ENCODE measurements around the gene ERMN.
"Not testable (repeated sequence)": the region's sequence is repeated elsewhere in the genome, so short reads cannot be mapped to it uniquely, and the experiment has no call there.

ERMN gene

GRCh38 chr2:157325786-157326185 is at the start of gene ERMN:
Gene ERMN, minus strand, starts transcription at chr2:157325824. Its CDS starts 182 bp downstream, at chr2:157325642.
- peak within 1 kb of the TSS; percentile 33 for H3K4me3 ChIP-seq
- no peaks in the 10 kb centered on the region for H3K36me3 ChIP-seq (replicated peaks)
- H3K27me3 ChIP-seq (ENCODE audit: low read depth), result no peaks in the 10 kb centered on the region
- DNase-seq (ENCODE audit: low spot score in 2 of 2), result peak; percentile 79 to 99
- H3K9me3 ChIP-seq, result no peaks in the 10 kb centered on the region
- peaks cover 52% of the 10 kb centered on the region for H3K4me1 ChIP-seq
- in situ Hi-C loops (cut with MboI; ENCODE audit: low sequenced_read_pairs), result no loop called here

GRCh38 chr2:157375384-157375783 is 49.8 kb upstream of the ERMN start:
- DNase-seq (ENCODE audit: low spot score in 2 of 2), result no peak
- H3K27me3 ChIP-seq (ENCODE audit: low read depth), result no peaks in the 10 kb centered on the region
- in situ Hi-C loops (cut with MboI; ENCODE audit: low sequenced_read_pairs), result no loop called here
- H3K9me3 ChIP-seq, result peaks cover 5% of the 10 kb centered on the region; the same call in 1 of the 2 replicates
- no peaks in the 10 kb centered on the region for H3K4me1 ChIP-seq
- H3K36me3 ChIP-seq (replicated peaks), result no peaks in the 10 kb centered on the region
- H3K4me3 ChIP-seq, result no peak overlapping the region

GRCh38 chr2:157368508-157368907 is 42.9 kb upstream of the ERMN start:
- DNase-seq (ENCODE audit: low spot score in 2 of 2); H3K36me3 ChIP-seq (replicated peaks); H3K9me3 ChIP-seq; H3K27me3 ChIP-seq (ENCODE audit: low read depth); H3K4me3 ChIP-seq; H3K4me1 ChIP-seq; in situ Hi-C loops (cut with MboI; ENCODE audit: low sequenced_read_pairs): not testable (repeated sequence)

GRCh38 chr2:157367704-157368103 is 42.1 kb upstream of the ERMN start:
- no peaks in the 10 kb centered on the region for H3K4me1 ChIP-seq
- no peaks in the 10 kb centered on the region for H3K9me3 ChIP-seq
- no peaks in the 10 kb centered on the region for H3K36me3 ChIP-seq (replicated peaks)
- no peaks in the 10 kb centered on the region for H3K27me3 ChIP-seq (ENCODE audit: low read depth)
- DNase-seq (ENCODE audit: low spot score in 2 of 2), result no peak
- in situ Hi-C loops (cut with MboI; ENCODE audit: low sequenced_read_pairs), result no loop called here
- H3K4me3 ChIP-seq, result no peak overlapping the region

- Histone ChIP-seq H3K9me3 (no peaks in the 10 kb centered on the region), H3K27me3 (ENCODE audit: low read depth) (no peaks in the 10 kb centered on the region), H3K36me3 (replicated peaks) (no peaks in the 10 kb centered on the region), H3K4me1 (no peaks in the 10 kb centered on the region), H3K4me3 (no peak overlapping the region)
- no peak for DNase-seq (ENCODE audit: low spot score in 2 of 2)
- in situ Hi-C loops (cut with MboI; ENCODE audit: low sequenced_read_pairs), result no loop called here
Measured at GRCh38 chr2:157364257-157364974, 38.8 kb upstream of the ERMN start.

GRCh38 chr2:157363612-157364101 is 38.0 kb upstream of the ERMN start:
- no peaks in the 10 kb centered on the region for H3K9me3 ChIP-seq
- H3K27me3 ChIP-seq (ENCODE audit: low read depth), result no peaks in the 10 kb centered on the region
- in situ Hi-C loops (cut with MboI; ENCODE audit: low sequenced_read_pairs), result no loop called here
- no peaks in the 10 kb centered on the region for H3K36me3 ChIP-seq (replicated peaks)
- no peak overlapping the region for H3K4me3 ChIP-seq
- no peak for DNase-seq (ENCODE audit: low spot score in 2 of 2)
- no peaks in the 10 kb centered on the region for H3K4me1 ChIP-seq

GRCh38 chr2:157362627-157363026 is 37.0 kb upstream of the ERMN start:
- Histone ChIP-seq H3K27me3 (ENCODE audit: low read depth) (no peaks in the 10 kb centered on the region), H3K9me3 (no peaks in the 10 kb centered on the region), H3K4me3 (no peak overlapping the region), H3K4me1 (no peaks in the 10 kb centered on the region), H3K36me3 (replicated peaks) (no peaks in the 10 kb centered on the region)
- DNase-seq (ENCODE audit: low spot score in 2 of 2), result no peak
- in situ Hi-C loops (cut with MboI; ENCODE audit: low sequenced_read_pairs), result no loop called here

GRCh38 chr2:157361526-157361925 is 35.9 kb upstream of the ERMN start:
- no peak for DNase-seq (ENCODE audit: low spot score in 2 of 2)
- Histone ChIP-seq H3K4me3 (no peak overlapping the region), H3K36me3 (replicated peaks) (no peaks in the 10 kb centered on the region), H3K27me3 (ENCODE audit: low read depth) (no peaks in the 10 kb centered on the region), H3K4me1 (no peaks in the 10 kb centered on the region), H3K9me3 (no peaks in the 10 kb centered on the region)
- in situ Hi-C loops (cut with MboI; ENCODE audit: low sequenced_read_pairs), result no loop called here

GRCh38 chr2:157359628-157360027 is 34.0 kb upstream of the ERMN start:
- H3K36me3 ChIP-seq (replicated peaks), result no peaks in the 10 kb centered on the region
- in situ Hi-C loops (cut with MboI; ENCODE audit: low sequenced_read_pairs), result no loop called here
- no peaks in the 10 kb centered on the region for H3K27me3 ChIP-seq (ENCODE audit: low read depth)
- H3K4me1 ChIP-seq, result no peaks in the 10 kb centered on the region
- DNase-seq (ENCODE audit: low spot score in 2 of 2), result no peak
- no peak overlapping the region for H3K4me3 ChIP-seq
- no peaks in the 10 kb centered on the region for H3K9me3 ChIP-seq

GRCh38 chr2:157355618-157356017 is 30.0 kb upstream of the ERMN start:
- H3K4me1 ChIP-seq, result no peaks in the 10 kb centered on the region
- no peak overlapping the region for H3K4me3 ChIP-seq
- no peak for DNase-seq (ENCODE audit: low spot score in 2 of 2)
- no peaks in the 10 kb centered on the region for H3K9me3 ChIP-seq
- in situ Hi-C loops (cut with MboI; ENCODE audit: low sequenced_read_pairs), result no loop called here
- no peaks in the 10 kb centered on the region for H3K27me3 ChIP-seq (ENCODE audit: low read depth)
- no peaks in the 10 kb centered on the region for H3K36me3 ChIP-seq (replicated peaks)

GRCh38 chr2:157349949-157350515 is 24.4 kb upstream of the ERMN start:
- no peaks in the 10 kb centered on the region; the same call in 1 of the 2 replicates for H3K9me3 ChIP-seq
- DNase-seq (ENCODE audit: low spot score in 2 of 2), result no peak
- no peaks in the 10 kb centered on the region for H3K36me3 ChIP-seq (replicated peaks)
- no peak overlapping the region for H3K4me3 ChIP-seq
- in situ Hi-C loops (cut with MboI; ENCODE audit: low sequenced_read_pairs), result no loop called here
- 0 out of 2 replicates have a peak, but pooled peaks cover 4% of the 10 kb centered on the region for H3K4me1 ChIP-seq
- peaks cover 3% of the 10 kb centered on the region; the same call in 1 of the 2 replicates for H3K27me3 ChIP-seq (ENCODE audit: low read depth)

- H3K27me3 ChIP-seq (ENCODE audit: low read depth), result peaks cover 3% of the 10 kb centered on the region; the same call in 1 of the 2 replicates
- no peak for DNase-seq (ENCODE audit: low spot score in 2 of 2)
- no peaks in the 10 kb centered on the region; the same call in 1 of the 2 replicates for H3K9me3 ChIP-seq
- H3K4me3 ChIP-seq, result no peak overlapping the region
- in situ Hi-C loops (cut with MboI; ENCODE audit: low sequenced_read_pairs), result no loop called here
- 0 out of 2 replicates have a peak, but pooled peaks cover 4% of the 10 kb centered on the region for H3K4me1 ChIP-seq
- H3K36me3 ChIP-seq (replicated peaks), result no peaks in the 10 kb centered on the region
Measured at GRCh38 chr2:157348291-157348921, 22.8 kb upstream of the ERMN start.

GRCh38 chr2:157345647-157346389 is 20.2 kb upstream of the ERMN start:
- Histone ChIP-seq H3K9me3 (no peaks in the 10 kb centered on the region; the same call in 1 of the 2 replicates), H3K27me3 (ENCODE audit: low read depth) (peaks cover 3% of the 10 kb centered on the region; the same call in 1 of the 2 replicates), H3K4me3 (no peak overlapping the region), H3K36me3 (replicated peaks) (no peaks in the 10 kb centered on the region), H3K4me1 (0 out of 2 replicates have a peak, but pooled peaks cover 4% of the 10 kb centered on the region)
- no peak for DNase-seq (ENCODE audit: low spot score in 2 of 2)
- in situ Hi-C loops (cut with MboI; ENCODE audit: low sequenced_read_pairs), result no loop called here
